Stimulated activated naive CD8-positive, alpha-beta T cell treated with anti-CD3 and anti-CD28 coated beads, Interleukin-15, Interleukin-2, amounts not matched to agents 100 U/mL and 50 U/mL, for 24 hours (primary cell): ENCODE results near the gene MLLT3.
A peak's percentile ranks its signal among the peaks of the same experiment; 100 is the strongest.

Experiments
- ATAC-seq: fragments of 150-1000 bp; cut with Tn5 transposase; one replicate; pipeline ENCODE4 v1.10.0; 2021
- DNase-seq: peaks from one replicate; pipeline ENCODE4 v3.0.0; 2021

Gene MLLT3

GRCh38 chr9:20557890-20558565 lies 64.3 kb downstream of the MLLT3 start:
- ATAC-seq: no peak
- DNase-seq: no peak

- ATAC-seq: no peak
- no peak for DNase-seq
These were observed 65.0 kb downstream of the MLLT3 start for GRCh38 chr9:20557285-20557684.

GRCh38 chr9:20553558-20554149 lies 68.6 kb downstream of the MLLT3 start:
- DNase-seq (no peak), ATAC-seq (no peak)

- ATAC-seq: peak; percentile 50
- no peak for DNase-seq
These were observed 69.3 kb downstream of the MLLT3 start for GRCh38 chr9:20552874-20553557.

- ATAC-seq: peak; percentile 60
- DNase-seq: peak; percentile 22
These were observed 70.5 kb downstream of the MLLT3 start for GRCh38 chr9:20551835-20552234.

GRCh38 chr9:20551236-20551635 lies 71.1 kb downstream of the MLLT3 start:
- no peak for DNase-seq
- no peak for ATAC-seq

GRCh38 chr9:20550326-20550725 lies 72.0 kb downstream of the MLLT3 start:
- no peak for DNase-seq
- no peak for ATAC-seq

- ATAC-seq: no peak
- no peak for DNase-seq
These were observed 73.2 kb downstream of the MLLT3 start for GRCh38 chr9:20549053-20549452.

GRCh38 chr9:20545023-20545622 lies 77.2 kb downstream of the MLLT3 start:
- ATAC-seq: peak; percentile 40

GRCh38 chr9:20540169-20540863 lies 82.0 kb downstream of the MLLT3 start:
- DNase-seq (no peak), ATAC-seq (no peak)

More at GRCh38 chr9:20545023-20545622, 77.2 kb downstream of the MLLT3 start:
- DNase-seq: no peak

- no peak for DNase-seq
- ATAC-seq: no peak
These were observed 83.3 kb downstream of the MLLT3 start for GRCh38 chr9:20538956-20539355.

- ATAC-seq: no peak
These were observed 84.2 kb downstream of the MLLT3 start for GRCh38 chr9:20538092-20538491.

GRCh38 chr9:20537294-20537693 lies 85.0 kb downstream of the MLLT3 start:
- ATAC-seq: no peak
- no peak for DNase-seq

More at GRCh38 chr9:20538092-20538491, 84.2 kb downstream of the MLLT3 start:
- DNase-seq: no peak

GRCh38 chr9:20532584-20532983 lies 89.7 kb downstream of the MLLT3 start:
- no peak for DNase-seq
- no peak for ATAC-seq

- ATAC-seq: no peak
- DNase-seq: no peak
These were observed 92.5 kb downstream of the MLLT3 start for GRCh38 chr9:20529837-20530236.

- ATAC-seq (no peak), DNase-seq (no peak)
These were observed 94.0 kb downstream of the MLLT3 start for GRCh38 chr9:20528253-20528652.

GRCh38 chr9:20526500-20527319 lies 95.6 kb downstream of the MLLT3 start:
- peak; percentile 58 for ATAC-seq

GRCh38 chr9:20524776-20525175 lies 97.5 kb downstream of the MLLT3 start:
- DNase-seq (peak; percentile 11), ATAC-seq (no peak)

More at GRCh38 chr9:20526500-20527319, 95.6 kb downstream of the MLLT3 start:
- no peak for DNase-seq

GRCh38 chr9:20518737-20519136 lies 103.6 kb downstream of the MLLT3 start:
- ATAC-seq (no peak), DNase-seq (no peak)

- no peak for DNase-seq
- no peak for ATAC-seq
These were observed 109.0 kb downstream of the MLLT3 start for GRCh38 chr9:20513126-20513913.

- ATAC-seq (no peak), DNase-seq (no peak)
These were observed 109.7 kb downstream of the MLLT3 start for GRCh38 chr9:20512636-20513035.
